OCI-LY3 (cell line): ENCODE data around the gene CAPNS1.

ENCODE experiments used
- EZH2phosphoT487 ChIP-seq: fragments of 200-600 bp; shearing (Covaris generic); IDR thresholded peaks from 2 replicates; pipeline ENCODE4 v1.6.1; 2018; ENCODE audit warnings: antibody characterized with exemption, mixed run types, low read depth
- TF ChIP-seq, protein P1 (sequence below): fragments of 200-600, 300-600 bp; sonication (generic); IDR thresholded peaks from 2 replicates; pipeline ENCODE4 v1.5.1; 2014; ENCODE audit warnings: antibody characterized with exemption, low read length, low read depth

DNA sequence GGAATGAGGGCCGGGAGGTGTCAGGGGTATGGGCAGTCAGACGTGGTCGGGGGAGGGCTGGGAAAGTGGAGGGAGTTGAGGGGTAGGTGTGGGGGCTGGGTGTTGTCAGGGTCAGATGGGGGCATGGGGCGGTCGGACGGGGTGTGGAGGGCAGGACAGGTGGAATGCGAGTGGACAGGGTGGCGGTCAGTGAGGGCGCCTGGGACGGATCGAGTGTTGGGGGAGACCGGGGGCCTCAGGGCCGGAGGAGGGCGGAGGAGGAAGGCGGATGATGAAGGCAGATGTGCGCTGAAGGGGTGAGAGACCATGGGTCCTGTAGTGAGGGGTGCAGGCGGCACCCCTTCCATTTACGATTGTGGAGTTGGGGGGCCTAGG, 18.9 kb upstream of the CAPNS1 start:
- TF ChIP-seq, protein P1, sequence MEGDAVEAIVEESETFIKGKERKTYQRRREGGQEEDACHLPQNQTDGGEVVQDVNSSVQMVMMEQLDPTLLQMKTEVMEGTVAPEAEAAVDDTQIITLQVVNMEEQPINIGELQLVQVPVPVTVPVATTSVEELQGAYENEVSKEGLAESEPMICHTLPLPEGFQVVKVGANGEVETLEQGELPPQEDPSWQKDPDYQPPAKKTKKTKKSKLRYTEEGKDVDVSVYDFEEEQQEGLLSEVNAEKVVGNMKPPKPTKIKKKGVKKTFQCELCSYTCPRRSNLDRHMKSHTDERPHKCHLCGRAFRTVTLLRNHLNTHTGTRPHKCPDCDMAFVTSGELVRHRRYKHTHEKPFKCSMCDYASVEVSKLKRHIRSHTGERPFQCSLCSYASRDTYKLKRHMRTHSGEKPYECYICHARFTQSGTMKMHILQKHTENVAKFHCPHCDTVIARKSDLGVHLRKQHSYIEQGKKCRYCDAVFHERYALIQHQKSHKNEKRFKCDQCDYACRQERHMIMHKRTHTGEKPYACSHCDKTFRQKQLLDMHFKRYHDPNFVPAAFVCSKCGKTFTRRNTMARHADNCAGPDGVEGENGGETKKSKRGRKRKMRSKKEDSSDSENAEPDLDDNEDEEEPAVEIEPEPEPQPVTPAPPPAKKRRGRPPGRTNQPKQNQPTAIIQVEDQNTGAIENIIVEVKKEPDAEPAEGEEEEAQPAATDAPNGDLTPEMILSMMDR: no peak
- no peak for TF ChIP-seq EZH2phosphoT487
